ENCODE measurements around the gene IGFLR1. TPM values are rescaled to one million over a fixed set of nuclear protein-coding genes. Genes with fewer than 3 reads are reported as not detected.
A peak's percentile ranks its signal among the peaks of the same experiment; 100 is the strongest.

IGFLR1 gene
- total RNA-seq, 1 donor from 2014 or later, result 15.3 TPM

- TF ChIP-seq, protein P1, sequence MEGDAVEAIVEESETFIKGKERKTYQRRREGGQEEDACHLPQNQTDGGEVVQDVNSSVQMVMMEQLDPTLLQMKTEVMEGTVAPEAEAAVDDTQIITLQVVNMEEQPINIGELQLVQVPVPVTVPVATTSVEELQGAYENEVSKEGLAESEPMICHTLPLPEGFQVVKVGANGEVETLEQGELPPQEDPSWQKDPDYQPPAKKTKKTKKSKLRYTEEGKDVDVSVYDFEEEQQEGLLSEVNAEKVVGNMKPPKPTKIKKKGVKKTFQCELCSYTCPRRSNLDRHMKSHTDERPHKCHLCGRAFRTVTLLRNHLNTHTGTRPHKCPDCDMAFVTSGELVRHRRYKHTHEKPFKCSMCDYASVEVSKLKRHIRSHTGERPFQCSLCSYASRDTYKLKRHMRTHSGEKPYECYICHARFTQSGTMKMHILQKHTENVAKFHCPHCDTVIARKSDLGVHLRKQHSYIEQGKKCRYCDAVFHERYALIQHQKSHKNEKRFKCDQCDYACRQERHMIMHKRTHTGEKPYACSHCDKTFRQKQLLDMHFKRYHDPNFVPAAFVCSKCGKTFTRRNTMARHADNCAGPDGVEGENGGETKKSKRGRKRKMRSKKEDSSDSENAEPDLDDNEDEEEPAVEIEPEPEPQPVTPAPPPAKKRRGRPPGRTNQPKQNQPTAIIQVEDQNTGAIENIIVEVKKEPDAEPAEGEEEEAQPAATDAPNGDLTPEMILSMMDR (conservative IDR thresholded peaks at IDR 0.05; ENCODE audit: low read depth, low read length), result no peak
- H3K4me3 ChIP-seq (ENCODE audit: low read depth, low read length), result no peak overlapping the region
- DNase-seq (ENCODE audit: low read depth), result no peak
Observed at GRCh38 chr19:35738021-35738886, 4.0 kb downstream of the IGFLR1 start.

DNA sequence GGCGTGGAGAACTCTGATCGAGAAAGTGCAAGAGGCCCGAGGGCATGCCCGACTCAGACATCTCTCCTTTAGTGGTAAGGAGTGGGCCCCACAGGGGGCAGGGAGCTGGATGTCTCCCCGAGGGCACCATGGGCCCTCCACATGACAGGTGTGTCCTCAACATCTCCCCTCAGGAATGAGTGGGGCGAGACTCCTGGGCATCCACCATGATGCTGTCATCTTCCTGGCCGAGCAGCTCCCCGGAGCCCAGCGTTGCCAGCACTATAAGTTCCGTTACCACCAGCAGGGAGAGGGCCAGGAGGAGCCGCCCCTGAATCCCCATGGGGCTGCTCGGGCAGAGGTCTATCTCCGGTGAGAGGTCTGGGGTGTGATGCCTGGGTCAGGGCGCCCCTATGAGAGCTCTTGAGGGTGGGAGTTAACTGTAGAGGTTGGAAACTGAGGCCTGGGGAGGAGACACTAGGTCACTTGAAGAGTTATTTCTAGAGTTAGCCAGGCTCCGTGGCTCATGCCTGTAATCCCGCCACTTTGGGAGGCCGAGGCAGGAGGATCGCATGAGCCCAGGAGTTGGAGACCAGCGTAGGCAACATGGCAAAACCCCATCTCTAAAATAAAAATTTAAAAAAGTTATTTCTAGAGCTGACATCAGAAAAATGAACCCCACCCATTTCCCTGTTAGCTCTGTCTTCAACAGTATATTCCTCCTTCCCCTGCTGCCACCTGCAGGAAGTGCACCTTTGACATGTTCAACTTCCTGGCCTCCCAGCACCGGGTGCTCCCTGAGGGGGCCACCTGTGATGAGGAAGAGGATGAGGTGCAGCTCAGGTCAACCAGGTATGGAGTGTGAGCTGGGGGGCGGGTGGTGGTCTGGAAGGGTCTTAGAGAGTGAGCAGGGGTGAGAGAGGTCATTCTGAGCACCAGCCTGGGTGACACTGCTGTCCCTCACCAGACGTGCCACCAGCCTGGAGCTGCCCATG lies 5.1 kb downstream of the IGFLR1 start:
- no peak overlapping the region for H3K4me3 ChIP-seq (ENCODE audit: low read depth, low read length)
- TF ChIP-seq, protein P1 (conservative IDR thresholded peaks at IDR 0.05; ENCODE audit: low read depth, low read length), result peak; percentile 40
- no peak for DNase-seq (ENCODE audit: low read depth)

GRCh38 chr19:35734889-35735288 lies 7.4 kb downstream of the IGFLR1 start:
- H3K4me3 ChIP-seq (ENCODE audit: low read depth, low read length), result no peak overlapping the region
- TF ChIP-seq, protein P1 (conservative IDR thresholded peaks at IDR 0.05; ENCODE audit: low read depth, low read length), result no peak
- DNase-seq (ENCODE audit: low read depth), result no peak

DNA sequence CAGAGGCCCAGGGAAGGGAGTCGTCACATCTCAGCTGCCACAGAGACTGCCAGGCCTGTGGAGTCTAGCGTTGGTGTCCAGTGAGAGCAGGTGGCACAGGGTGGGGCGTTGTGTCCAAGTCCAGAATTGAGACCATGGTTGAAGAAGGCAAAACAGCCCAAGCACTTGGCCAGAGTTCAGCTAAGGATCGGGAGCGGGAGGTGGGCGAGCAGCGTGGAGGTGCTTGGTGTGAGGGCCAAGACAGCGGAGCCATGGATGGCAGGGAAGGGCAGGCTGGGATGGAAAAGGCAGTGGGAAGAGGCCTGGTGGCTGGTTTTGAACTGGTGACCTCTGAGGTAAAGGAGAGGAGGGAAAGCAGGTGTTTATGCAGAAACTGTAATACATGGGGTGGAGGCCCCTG lies 8.0 kb downstream of the IGFLR1 start:
- no peak overlapping the region for H3K4me3 ChIP-seq (ENCODE audit: low read depth, low read length)
- no peak for DNase-seq (ENCODE audit: low read depth)
- TF ChIP-seq, protein P1 (conservative IDR thresholded peaks at IDR 0.05; ENCODE audit: low read depth, low read length), result no peak

DNA sequence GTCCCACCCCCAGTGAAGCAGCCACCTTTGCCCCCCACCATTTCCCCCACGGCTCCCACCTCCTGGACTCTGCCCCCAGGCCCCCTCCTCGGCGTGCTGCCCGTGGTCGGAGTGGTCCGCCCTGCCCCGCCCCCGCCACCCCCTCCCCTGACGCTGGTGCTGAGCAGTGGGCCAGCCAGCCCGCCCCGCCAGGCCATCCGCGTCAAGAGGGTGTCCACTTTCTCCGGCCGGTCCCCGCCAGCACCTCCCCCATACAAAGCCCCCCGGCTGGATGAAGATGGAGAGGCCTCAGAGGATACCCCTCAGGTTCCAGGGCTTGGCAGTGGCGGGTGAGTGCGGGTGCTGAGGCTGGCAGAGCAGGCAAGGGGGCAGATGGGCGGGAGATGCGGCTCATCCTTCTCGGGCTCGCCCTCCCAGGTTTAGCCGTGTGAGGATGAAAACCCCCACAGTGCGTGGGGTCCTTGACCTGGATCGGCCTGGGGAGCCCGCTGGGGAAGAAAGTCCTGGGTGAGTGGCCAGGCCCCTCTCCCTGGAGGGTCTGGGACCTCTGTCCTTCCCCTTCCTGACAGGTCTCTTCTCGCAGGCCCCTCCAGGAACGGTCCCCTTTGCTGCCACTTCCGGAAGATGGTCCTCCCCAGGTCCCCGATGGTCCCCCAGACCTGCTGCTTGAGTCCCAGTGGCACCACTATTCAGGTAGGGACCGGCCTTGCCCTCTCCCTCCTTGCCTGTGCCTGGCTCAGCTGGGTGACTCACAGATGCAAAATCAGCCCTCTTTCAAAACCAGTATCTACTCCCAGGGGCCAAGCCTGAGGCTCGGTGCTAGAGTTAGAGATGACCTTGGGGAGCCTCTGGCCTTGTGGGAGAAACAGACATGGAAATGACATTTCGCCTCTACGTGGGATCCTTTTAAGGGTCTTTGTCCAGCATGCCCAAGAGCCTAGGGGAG lies 8.8 kb downstream of the IGFLR1 start:
- no peak for DNase-seq (ENCODE audit: low read depth)
- TF ChIP-seq, protein P1 (conservative IDR thresholded peaks at IDR 0.05; ENCODE audit: low read depth, low read length), result no peak
- H3K4me3 ChIP-seq (ENCODE audit: low read depth, low read length), result no peak overlapping the region

GRCh38 chr19:35732540-35733179 lies 9.6 kb downstream of the IGFLR1 start:
- H3K4me3 ChIP-seq (ENCODE audit: low read depth, low read length), result no peak overlapping the region
- TF ChIP-seq, protein P1 (conservative IDR thresholded peaks at IDR 0.05; ENCODE audit: low read depth, low read length), result no peak
- no peak for DNase-seq (ENCODE audit: low read depth)

Data from epithelial cell of proximal tubule (primary cell).